SK-N-SH (cell line): Measurements from ENCODE around the gene HOXB5.

ENCODE experiments used
- CTCF ChIP-seq: fragments of 200-600 bp; sonication (generic); IDR thresholded peaks from 2 replicates; pipeline ENCODE4 v1.6.1; 2017; ENCODE audit warnings: antibody characterized with exemption, mild to moderate bottlenecking, moderate library complexity
- EP300 ChIP-seq, 2 experiments: IDR thresholded peaks; 2 replicates each; pipeline versions ENCODE4 v1.4.0 to v1.6.1; 2012; ENCODE audit warnings: borderline replicate concordance in 1 of 2, low read depth in 1 of 2, low read length in 1 of 2
- FOSL2 ChIP-seq: IDR thresholded peaks from 2 replicates; pipeline ENCODE4 v1.4.0; 2012; ENCODE audit warnings: low read depth, mild to moderate bottlenecking, moderate library complexity, borderline replicate concordance
- FOXM1 ChIP-seq: IDR thresholded peaks from 2 replicates; pipeline ENCODE4 v1.4.0; 2012; ENCODE audit warnings: low read depth, mild to moderate bottlenecking
- GABPA ChIP-seq: IDR thresholded peaks from 2 replicates; pipeline ENCODE4 v1.4.0; 2012; ENCODE audit warnings: low read depth, mild to moderate bottlenecking
- TAF1 ChIP-seq: IDR thresholded peaks from 2 replicates; pipeline ENCODE4 v1.6.1; 2012; ENCODE audit warnings: low read depth, mild to moderate bottlenecking, low read length, moderate library complexity, borderline replicate concordance
- TF ChIP-seq, protein P1 (sequence below): IDR thresholded peaks from 2 replicates; pipeline ENCODE4 v1.6.1; 2012; ENCODE audit warnings: mild to moderate bottlenecking, low read depth, low read length, moderate library complexity

- TF ChIP-seq EP300 (IDR thresholded peaks at IDR 0.05; ENCODE audit: borderline replicate concordance in 1 of 2, low read depth in 1 of 2, low read length in 1 of 2) (no peak), TAF1 (no peak), FOXM1 (no peak), CTCF (no peak), FOSL2 (no peak), GABPA (no peak)
- TF ChIP-seq, protein P1, sequence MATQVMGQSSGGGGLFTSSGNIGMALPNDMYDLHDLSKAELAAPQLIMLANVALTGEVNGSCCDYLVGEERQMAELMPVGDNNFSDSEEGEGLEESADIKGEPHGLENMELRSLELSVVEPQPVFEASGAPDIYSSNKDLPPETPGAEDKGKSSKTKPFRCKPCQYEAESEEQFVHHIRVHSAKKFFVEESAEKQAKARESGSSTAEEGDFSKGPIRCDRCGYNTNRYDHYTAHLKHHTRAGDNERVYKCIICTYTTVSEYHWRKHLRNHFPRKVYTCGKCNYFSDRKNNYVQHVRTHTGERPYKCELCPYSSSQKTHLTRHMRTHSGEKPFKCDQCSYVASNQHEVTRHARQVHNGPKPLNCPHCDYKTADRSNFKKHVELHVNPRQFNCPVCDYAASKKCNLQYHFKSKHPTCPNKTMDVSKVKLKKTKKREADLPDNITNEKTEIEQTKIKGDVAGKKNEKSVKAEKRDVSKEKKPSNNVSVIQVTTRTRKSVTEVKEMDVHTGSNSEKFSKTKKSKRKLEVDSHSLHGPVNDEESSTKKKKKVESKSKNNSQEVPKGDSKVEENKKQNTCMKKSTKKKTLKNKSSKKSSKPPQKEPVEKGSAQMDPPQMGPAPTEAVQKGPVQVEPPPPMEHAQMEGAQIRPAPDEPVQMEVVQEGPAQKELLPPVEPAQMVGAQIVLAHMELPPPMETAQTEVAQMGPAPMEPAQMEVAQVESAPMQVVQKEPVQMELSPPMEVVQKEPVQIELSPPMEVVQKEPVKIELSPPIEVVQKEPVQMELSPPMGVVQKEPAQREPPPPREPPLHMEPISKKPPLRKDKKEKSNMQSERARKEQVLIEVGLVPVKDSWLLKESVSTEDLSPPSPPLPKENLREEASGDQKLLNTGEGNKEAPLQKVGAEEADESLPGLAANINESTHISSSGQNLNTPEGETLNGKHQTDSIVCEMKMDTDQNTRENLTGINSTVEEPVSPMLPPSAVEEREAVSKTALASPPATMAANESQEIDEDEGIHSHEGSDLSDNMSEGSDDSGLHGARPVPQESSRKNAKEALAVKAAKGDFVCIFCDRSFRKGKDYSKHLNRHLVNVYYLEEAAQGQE, result no peak
Observed at GRCh38 chr17:48624544-48625494, 31.2 kb upstream of the HOXB5 start.
